Measurements from ENCODE around the gene ACTRT3. TPM values are rescaled to one million over a fixed set of nuclear protein-coding genes. Genes with fewer than 3 reads are reported as not detected.
A peak's percentile ranks its signal among the peaks of the same experiment; 100 is the strongest.

ACTRT3 gene
- total and polyA plus RNA-seq, 2 of the 13 experiments (the other 11 are each of a cell fraction or from before 2014, with no cell fraction given), result 0.42 to 0.97 TPM

- no peak for TF ChIP-seq ZNF597 (CRISPR knock-in tag; IDR thresholded peaks at IDR 0.05)
- no peak for TF ChIP-seq ZHX1 (CRISPR knock-in tag; IDR thresholded peaks at IDR 0.05; ENCODE audit: low read depth)
- no peak for TF ChIP-seq ARID2 (CRISPR knock-in tag; IDR thresholded peaks at IDR 0.05; ENCODE audit: borderline replicate concordance)
- no peak for TF ChIP-seq MTERF4 (CRISPR knock-in tag; IDR thresholded peaks at IDR 0.05)
- no peak for TF ChIP-seq DDIT3 (CRISPR knock-in tag; IDR thresholded peaks at IDR 0.05)
- peak; percentile 7 for TF ChIP-seq TEAD3 (CRISPR knock-in tag; optimal IDR thresholded peaks at IDR 0.05; ENCODE audit: borderline replicate concordance)
- TF ChIP-seq, protein P1, sequence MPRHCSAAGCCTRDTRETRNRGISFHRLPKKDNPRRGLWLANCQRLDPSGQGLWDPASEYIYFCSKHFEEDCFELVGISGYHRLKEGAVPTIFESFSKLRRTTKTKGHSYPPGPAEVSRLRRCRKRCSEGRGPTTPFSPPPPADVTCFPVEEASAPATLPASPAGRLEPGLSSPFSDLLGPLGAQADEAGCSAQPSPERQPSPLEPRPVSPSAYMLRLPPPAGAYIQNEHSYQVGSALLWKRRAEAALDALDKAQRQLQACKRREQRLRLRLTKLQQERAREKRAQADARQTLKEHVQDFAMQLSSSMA (CRISPR knock-in tag; IDR thresholded peaks at IDR 0.05), result no peak
- TF ChIP-seq PHB2 (IDR thresholded peaks at IDR 0.05; ENCODE audit: partially characterized antibody), result no peak
- TF ChIP-seq, protein P2, sequence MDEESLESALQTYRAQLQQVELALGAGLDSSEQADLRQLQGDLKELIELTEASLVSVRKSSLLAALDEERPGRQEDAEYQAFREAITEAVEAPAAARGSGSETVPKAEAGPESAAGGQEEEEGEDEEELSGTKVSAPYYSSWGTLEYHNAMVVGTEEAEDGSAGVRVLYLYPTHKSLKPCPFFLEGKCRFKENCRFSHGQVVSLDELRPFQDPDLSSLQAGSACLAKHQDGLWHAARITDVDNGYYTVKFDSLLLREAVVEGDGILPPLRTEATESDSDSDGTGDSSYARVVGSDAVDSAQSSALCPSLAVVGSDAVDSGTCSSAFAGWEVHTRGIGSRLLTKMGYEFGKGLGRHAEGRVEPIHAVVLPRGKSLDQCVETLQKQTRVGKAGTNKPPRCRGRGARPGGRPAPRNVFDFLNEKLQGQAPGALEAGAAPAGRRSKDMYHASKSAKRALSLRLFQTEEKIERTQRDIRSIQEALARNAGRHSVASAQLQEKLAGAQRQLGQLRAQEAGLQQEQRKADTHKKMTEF (CRISPR knock-in tag; IDR thresholded peaks at IDR 0.05), result peak; percentile 72
- TF ChIP-seq THAP11 (CRISPR knock-in tag; IDR thresholded peaks at IDR 0.05), result peak; percentile 61
- peak; percentile 41; the same call in 1 of the 2 replicates for TF ChIP-seq PHF8 (CRISPR knock-in tag; IDR thresholded peaks at IDR 0.05)
- TF ChIP-seq ZNF766 (CRISPR knock-in tag; IDR thresholded peaks at IDR 0.05; ENCODE audit: borderline replicate concordance), result no peak
- TF ChIP-seq MED1 (CRISPR knock-in tag; IDR thresholded peaks at IDR 0.05), result 0 out of 2 replicates have a peak, but pooled peaks have one; percentile 14
- no peak for TF ChIP-seq ZNF850 (CRISPR knock-in tag; conservative IDR thresholded peaks at IDR 0.05)
- TF ChIP-seq, protein P3, sequence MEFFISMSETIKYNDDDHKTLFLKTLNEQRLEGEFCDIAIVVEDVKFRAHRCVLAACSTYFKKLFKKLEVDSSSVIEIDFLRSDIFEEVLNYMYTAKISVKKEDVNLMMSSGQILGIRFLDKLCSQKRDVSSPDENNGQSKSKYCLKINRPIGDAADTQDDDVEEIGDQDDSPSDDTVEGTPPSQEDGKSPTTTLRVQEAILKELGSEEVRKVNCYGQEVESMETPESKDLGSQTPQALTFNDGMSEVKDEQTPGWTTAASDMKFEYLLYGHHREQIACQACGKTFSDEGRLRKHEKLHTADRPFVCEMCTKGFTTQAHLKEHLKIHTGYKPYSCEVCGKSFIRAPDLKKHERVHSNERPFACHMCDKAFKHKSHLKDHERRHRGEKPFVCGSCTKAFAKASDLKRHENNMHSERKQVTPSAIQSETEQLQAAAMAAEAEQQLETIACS (CRISPR knock-in tag; IDR thresholded peaks at IDR 0.05), result no peak
- no peak for TF ChIP-seq PITX1 (CRISPR knock-in tag; IDR thresholded peaks at IDR 0.05)
- 0 out of 2 replicates have a peak, but pooled peaks have one; percentile 39 for TF ChIP-seq ZNF430 (CRISPR knock-in tag; IDR thresholded peaks at IDR 0.05)
- 0 out of 2 replicates have a peak, but pooled peaks have one; percentile 28 for TF ChIP-seq POGZ (CRISPR knock-in tag; IDR thresholded peaks at IDR 0.05)
- 0 out of 2 replicates have a peak, but pooled peaks have one; percentile 45 for TF ChIP-seq ZBTB42 (CRISPR knock-in tag; IDR thresholded peaks at IDR 0.05)
- TF ChIP-seq SRF (IDR thresholded peaks at IDR 0.05; ENCODE audit: low read depth, low read length), result no peak
- no peak for TF ChIP-seq ZNF292 (CRISPR knock-in tag; IDR thresholded peaks at IDR 0.05; ENCODE audit: borderline replicate concordance, low read depth)
These were observed 2.3 kb upstream of the ACTRT3 start (continued) for GRCh38 chr3:169771497-169772304.
